WTC11 (cell line): ENCODE measurements around the gene C3. TPM values are rescaled to one million over a fixed set of nuclear protein-coding genes. Genes with fewer than 3 reads are reported as not detected.
A peak's percentile ranks its signal among the peaks of the same experiment; 100 is the strongest.

Experiments
- ATAC-seq: fragments of 200-7000 bp; cut with Tn5 transposase; 2 replicates; pipeline ENCODE4 v1.10.0; 2021; ENCODE audit warnings: mild to moderate bottlenecking, moderate library complexity
- CTCF ChIA-PET: fragments of 300-600 bp; sonication (Branson Sonifier 250); formaldehyde crosslinking; loops from one replicate; lab custom pipeline; 2021; ENCODE audit warnings: antibody characterized with exemption; lab: Charles Lee
- POLR2A ChIA-PET: fragments of 350-600 bp; sonication (Branson Sonifier 250); formaldehyde crosslinking; loops from one replicate; lab custom pipeline; 2021; ENCODE audit warnings: antibody characterized with exemption; lab: Charles Lee
- DNase-seq: peaks from one replicate; pipeline ENCODE4 v3.0.0; 2021; ENCODE audit warnings: low spot score
- H3K27ac Mint-ChIP-seq: 2 replicates; pipeline ENCODE4 v1.8.0; 2021; ENCODE audit warnings: mixed read lengths
- H3K27me3 Mint-ChIP-seq: 2 replicates; pipeline ENCODE4 v1.8.0; 2021; ENCODE audit warnings: low read depth, mild to moderate bottlenecking, moderate library complexity, mixed read lengths
- H3K36me3 Mint-ChIP-seq: 2 replicates; pipeline ENCODE4 v1.8.0; 2021; ENCODE audit warnings: mixed read lengths
- H3K4me1 Mint-ChIP-seq: 2 replicates; pipeline ENCODE4 v1.8.0; 2022; ENCODE audit warnings: mixed read lengths
- H3K4me3 Mint-ChIP-seq: 2 replicates; pipeline ENCODE4 v1.8.0; 2021; ENCODE audit warnings: mild to moderate bottlenecking, moderate library complexity, mixed read lengths
- H3K9me3 Mint-ChIP-seq: 2 replicates; pipeline ENCODE4 v1.8.0; 2021; ENCODE audit warnings: mixed read lengths
- FOXK1 ChIP-seq: sonication (generic); formaldehyde crosslinking; IDR thresholded peaks from 2 replicates; pipeline ENCODE4 v1.8.0; 2022; ENCODE audit warnings: mild to moderate bottlenecking, moderate library complexity, missing genetic modification reagents
- NFATC4 ChIP-seq: fragments of 250-450 bp; sonication (Bioruptor Pico); IDR thresholded peaks from 2 replicates; pipeline ENCODE4 v1.9.0; 2021; ENCODE audit warnings: mild to moderate bottlenecking
- PRRX2 ChIP-seq: fragments of 250-450 bp; sonication (Bioruptor Pico); IDR thresholded peaks from 2 replicates; pipeline ENCODE4 v1.8.0; 2021; ENCODE audit warnings: mild to moderate bottlenecking
- TP53 ChIP-seq: sonication (generic); formaldehyde crosslinking; IDR thresholded peaks from 2 replicates; pipeline ENCODE4 v1.8.1; 2023; ENCODE audit warnings: mild to moderate bottlenecking, missing genetic modification reagents
- ZNF138 ChIP-seq: sonication (generic); formaldehyde crosslinking; conservative IDR thresholded peaks from 2 replicates; pipeline ENCODE4 v1.8.1; 2022; ENCODE audit warnings: mild to moderate bottlenecking, moderate library complexity, missing genetic modification reagents
- ZNF317 ChIP-seq: sonication (generic); formaldehyde crosslinking; IDR thresholded peaks from 2 replicates; pipeline ENCODE4 v1.8.1; 2023; ENCODE audit warnings: low read depth, mild to moderate bottlenecking, moderate library complexity, missing genetic modification reagents, borderline replicate concordance
- ZNF423 ChIP-seq: fragments of 250-450 bp; sonication (Bioruptor Pico); IDR thresholded peaks from 2 replicates; pipeline ENCODE4 v2.1.2; 2022; ENCODE audit warnings: mild to moderate bottlenecking, moderate library complexity
- total RNA-seq: library from RNA; stranded (reverse); gene quantifications from 3 replicates; pipeline ENCODE4 v1.2.3, GENCODE V29; 2021
- TF ChIP-seq, protein P1 (sequence below): sonication (generic); formaldehyde crosslinking; IDR thresholded peaks from 2 replicates; pipeline ENCODE4 v1.8.1; 2022; ENCODE audit warnings: mild to moderate bottlenecking, missing genetic modification reagents, moderate library complexity, borderline replicate concordance
- TF ChIP-seq, protein P2 (sequence below): sonication (generic); formaldehyde crosslinking; IDR thresholded peaks from 2 replicates; pipeline ENCODE4 v1.8.0; 2023; ENCODE audit warnings: missing genetic modification reagents, mild to moderate bottlenecking, borderline replicate concordance
- TF ChIP-seq, protein P3 (sequence below): sonication (generic); formaldehyde crosslinking; IDR thresholded peaks from 2 replicates; pipeline ENCODE4 v1.8.1; 2023; ENCODE audit warnings: mild to moderate bottlenecking, missing genetic modification reagents
- TF ChIP-seq, protein P4 (sequence below): fragments of 250-450 bp; sonication (Bioruptor Pico); IDR thresholded peaks from 2 replicates; pipeline ENCODE4 v1.9.0; 2021; ENCODE audit warnings: moderate library complexity, mild to moderate bottlenecking, inconsistent platforms, borderline replicate concordance
- TF ChIP-seq, protein P5 (sequence below): sonication (generic); formaldehyde crosslinking; IDR thresholded peaks from 2 replicates; pipeline ENCODE4 v1.8.1; 2022; ENCODE audit warnings: mild to moderate bottlenecking, moderate library complexity, missing genetic modification reagents
- TF ChIP-seq, protein P6 (sequence below): sonication (generic); formaldehyde crosslinking; IDR thresholded peaks from 2 replicates; pipeline ENCODE4 v1.8.1; 2022; ENCODE audit warnings: low read depth, mild to moderate bottlenecking, moderate library complexity, missing genetic modification reagents, borderline replicate concordance

C3 gene
- total RNA-seq, 1 experiment from 2014 or later, result 7.0 TPM

DNA sequence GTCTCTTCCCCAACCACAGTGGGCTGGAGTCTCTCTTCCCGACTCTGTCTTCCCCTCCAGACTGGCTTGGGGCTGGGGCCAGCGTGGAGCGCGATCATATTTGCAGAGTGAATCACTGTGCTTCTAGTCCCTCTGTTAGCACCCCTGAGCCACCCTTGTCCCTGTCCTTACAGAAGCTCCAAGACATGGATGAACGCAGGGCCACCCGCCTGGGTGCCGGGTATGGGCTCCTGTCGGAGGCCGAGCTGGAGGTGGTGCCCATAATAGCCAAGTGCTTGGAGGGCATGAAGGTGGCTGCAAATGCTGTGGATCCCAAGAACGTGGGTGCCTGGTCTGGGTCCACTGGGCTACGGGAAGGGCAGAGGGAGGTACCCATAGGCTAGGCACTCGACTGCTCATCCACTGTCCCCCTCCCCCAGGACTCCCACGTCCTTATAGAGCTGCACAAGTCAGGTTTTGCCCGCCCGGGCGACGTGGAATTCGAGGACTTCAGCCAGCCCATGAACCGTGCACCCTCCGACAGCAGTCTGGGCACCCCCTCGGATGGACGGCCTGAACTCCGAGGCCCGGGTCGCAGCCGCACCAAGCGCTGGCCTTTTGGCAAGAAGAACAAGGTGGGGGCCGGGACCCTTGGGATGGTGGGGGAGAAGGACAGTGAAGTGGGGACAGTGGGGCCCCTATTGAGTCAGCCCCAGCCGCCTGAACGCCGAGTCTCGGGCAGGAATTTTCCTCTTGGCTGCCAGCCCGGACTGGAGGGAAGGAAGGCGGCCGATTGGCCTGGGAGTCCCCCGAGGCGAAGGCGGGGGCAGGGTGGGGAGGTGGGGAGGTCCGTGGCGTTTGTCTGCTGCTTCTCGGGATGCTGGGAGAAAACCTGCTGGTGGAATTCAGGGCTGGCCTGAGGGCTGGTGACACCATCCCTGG lies 24.2 kb upstream of the C3 start (continued):
- TF ChIP-seq ZNF138 (CRISPR knock-in tag), result no peak
- TF ChIP-seq TP53 (CRISPR knock-in tag), result no peak
- TF ChIP-seq, protein P1, sequence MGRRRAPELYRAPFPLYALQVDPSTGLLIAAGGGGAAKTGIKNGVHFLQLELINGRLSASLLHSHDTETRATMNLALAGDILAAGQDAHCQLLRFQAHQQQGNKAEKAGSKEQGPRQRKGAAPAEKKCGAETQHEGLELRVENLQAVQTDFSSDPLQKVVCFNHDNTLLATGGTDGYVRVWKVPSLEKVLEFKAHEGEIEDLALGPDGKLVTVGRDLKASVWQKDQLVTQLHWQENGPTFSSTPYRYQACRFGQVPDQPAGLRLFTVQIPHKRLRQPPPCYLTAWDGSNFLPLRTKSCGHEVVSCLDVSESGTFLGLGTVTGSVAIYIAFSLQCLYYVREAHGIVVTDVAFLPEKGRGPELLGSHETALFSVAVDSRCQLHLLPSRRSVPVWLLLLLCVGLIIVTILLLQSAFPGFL (CRISPR knock-in tag), result no peak
- TF ChIP-seq, protein P2, sequence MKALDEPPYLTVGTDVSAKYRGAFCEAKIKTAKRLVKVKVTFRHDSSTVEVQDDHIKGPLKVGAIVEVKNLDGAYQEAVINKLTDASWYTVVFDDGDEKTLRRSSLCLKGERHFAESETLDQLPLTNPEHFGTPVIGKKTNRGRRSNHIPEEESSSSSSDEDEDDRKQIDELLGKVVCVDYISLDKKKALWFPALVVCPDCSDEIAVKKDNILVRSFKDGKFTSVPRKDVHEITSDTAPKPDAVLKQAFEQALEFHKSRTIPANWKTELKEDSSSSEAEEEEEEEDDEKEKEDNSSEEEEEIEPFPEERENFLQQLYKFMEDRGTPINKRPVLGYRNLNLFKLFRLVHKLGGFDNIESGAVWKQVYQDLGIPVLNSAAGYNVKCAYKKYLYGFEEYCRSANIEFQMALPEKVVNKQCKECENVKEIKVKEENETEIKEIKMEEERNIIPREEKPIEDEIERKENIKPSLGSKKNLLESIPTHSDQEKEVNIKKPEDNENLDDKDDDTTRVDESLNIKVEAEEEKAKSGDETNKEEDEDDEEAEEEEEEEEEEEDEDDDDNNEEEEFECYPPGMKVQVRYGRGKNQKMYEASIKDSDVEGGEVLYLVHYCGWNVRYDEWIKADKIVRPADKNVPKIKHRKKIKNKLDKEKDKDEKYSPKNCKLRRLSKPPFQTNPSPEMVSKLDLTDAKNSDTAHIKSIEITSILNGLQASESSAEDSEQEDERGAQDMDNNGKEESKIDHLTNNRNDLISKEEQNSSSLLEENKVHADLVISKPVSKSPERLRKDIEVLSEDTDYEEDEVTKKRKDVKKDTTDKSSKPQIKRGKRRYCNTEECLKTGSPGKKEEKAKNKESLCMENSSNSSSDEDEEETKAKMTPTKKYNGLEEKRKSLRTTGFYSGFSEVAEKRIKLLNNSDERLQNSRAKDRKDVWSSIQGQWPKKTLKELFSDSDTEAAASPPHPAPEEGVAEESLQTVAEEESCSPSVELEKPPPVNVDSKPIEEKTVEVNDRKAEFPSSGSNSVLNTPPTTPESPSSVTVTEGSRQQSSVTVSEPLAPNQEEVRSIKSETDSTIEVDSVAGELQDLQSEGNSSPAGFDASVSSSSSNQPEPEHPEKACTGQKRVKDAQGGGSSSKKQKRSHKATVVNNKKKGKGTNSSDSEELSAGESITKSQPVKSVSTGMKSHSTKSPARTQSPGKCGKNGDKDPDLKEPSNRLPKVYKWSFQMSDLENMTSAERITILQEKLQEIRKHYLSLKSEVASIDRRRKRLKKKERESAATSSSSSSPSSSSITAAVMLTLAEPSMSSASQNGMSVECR (CRISPR knock-in tag), result no peak
- no peak for TF ChIP-seq NFATC4 (CRISPR knock-in tag)
- TF ChIP-seq, protein P3, sequence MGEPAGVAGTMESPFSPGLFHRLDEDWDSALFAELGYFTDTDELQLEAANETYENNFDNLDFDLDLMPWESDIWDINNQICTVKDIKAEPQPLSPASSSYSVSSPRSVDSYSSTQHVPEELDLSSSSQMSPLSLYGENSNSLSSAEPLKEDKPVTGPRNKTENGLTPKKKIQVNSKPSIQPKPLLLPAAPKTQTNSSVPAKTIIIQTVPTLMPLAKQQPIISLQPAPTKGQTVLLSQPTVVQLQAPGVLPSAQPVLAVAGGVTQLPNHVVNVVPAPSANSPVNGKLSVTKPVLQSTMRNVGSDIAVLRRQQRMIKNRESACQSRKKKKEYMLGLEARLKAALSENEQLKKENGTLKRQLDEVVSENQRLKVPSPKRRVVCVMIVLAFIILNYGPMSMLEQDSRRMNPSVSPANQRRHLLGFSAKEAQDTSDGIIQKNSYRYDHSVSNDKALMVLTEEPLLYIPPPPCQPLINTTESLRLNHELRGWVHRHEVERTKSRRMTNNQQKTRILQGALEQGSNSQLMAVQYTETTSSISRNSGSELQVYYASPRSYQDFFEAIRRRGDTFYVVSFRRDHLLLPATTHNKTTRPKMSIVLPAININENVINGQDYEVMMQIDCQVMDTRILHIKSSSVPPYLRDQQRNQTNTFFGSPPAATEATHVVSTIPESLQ (CRISPR knock-in tag), result no peak
- TF ChIP-seq, protein P4, sequence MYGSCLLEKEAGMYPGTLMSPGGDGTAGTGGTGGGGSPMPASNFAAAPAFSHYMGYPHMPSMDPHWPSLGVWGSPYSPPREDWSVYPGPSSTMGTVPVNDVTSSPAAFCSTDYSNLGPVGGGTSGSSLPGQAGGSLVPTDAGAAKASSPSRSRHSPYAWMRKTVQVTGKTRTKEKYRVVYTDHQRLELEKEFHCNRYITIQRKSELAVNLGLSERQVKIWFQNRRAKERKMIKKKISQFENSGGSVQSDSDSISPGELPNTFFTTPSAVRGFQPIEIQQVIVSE, result no peak
- no peak for TF ChIP-seq ZNF423 (CRISPR knock-in tag)

DNA sequence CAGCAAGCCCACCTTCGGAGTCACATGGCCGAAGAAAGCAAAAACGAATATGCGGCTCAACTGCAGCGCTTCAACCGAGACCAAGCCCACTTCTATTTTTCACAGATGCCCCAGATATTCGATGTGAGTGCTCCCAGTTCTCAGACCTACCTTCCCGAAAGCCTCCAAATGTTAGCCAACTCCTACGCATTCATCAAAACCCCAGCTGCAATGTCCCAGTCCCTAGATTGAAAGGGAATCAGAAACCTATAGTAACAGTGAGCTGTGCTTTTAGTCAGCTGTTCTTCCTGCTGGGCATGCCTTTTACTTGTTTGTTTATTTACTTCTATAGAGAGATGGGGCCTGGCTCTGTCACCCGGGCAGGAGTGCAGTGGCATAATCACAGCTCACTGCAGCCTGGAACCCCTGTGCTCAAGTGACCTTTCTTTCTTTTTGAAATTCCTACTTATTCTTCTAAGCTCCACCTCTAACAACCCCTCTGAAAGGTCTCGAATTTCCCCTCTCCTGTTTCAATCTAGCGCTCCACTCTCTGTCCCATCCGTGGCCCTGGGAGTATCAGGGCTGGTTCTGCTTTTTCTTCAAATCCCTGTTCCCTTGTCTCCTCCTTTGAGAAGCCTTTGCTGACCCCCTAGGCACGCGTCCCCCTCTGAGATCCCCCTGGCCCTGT lies 23.4 kb upstream of the C3 start:
- CTCF ChIA-PET, result interaction anchor here (0.6 to 1.4 kb wide), 4 partner anchors 9 to 950 kb away, joined by 3 to 4 read pairs (median 3); partner anchors contain the start of gene DENND1C
- Mint-ChIP-seq H3K4me1 (peaks cover 34% of the 10 kb centered on the region), H3K27ac (peak overlapping the region; percentile 92), H3K36me3 (peaks cover 54% of the 10 kb centered on the region), H3K9me3 (no peaks in the 10 kb centered on the region), H3K27me3 (no peaks in the 10 kb centered on the region), H3K4me3 (peak overlapping the region; percentile 37)
- TF ChIP-seq, protein P5, sequence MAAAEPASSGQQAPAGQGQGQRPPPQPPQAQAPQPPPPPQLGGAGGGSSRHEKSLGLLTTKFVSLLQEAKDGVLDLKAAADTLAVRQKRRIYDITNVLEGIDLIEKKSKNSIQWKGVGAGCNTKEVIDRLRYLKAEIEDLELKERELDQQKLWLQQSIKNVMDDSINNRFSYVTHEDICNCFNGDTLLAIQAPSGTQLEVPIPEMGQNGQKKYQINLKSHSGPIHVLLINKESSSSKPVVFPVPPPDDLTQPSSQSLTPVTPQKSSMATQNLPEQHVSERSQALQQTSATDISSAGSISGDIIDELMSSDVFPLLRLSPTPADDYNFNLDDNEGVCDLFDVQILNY (CRISPR knock-in tag), result no peak
- 0 out of 2 replicates have a peak, but pooled peaks have one; percentile 45 for TF ChIP-seq ZNF317 (CRISPR knock-in tag)
- ATAC-seq (no peak), DNase-seq (no peak)
- POLR2A ChIA-PET, result interaction anchor here (1.4 kb wide), 1 partner anchor 9 kb away, joined by 6 read pairs; no protein-coding TSS in a partner anchor

DNA sequence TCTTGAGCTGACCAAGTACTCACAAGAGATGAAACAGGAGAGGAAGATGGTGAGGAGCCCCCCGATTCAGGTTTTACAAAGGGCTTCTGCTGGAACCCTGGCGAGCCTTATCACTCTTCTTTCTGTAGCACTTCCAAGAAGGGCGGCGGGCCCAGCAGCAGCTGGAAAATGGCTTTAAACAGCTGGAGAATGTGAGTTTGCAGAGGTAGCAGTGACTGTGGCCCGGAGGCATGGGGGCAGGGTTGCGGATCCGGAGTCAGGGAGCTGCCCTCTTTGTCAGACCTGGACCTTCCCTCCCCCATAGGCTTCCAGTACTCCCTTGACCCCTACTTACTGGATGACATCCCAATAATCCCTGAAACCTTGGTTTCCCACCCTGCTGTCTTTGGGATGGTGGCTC lies 22.6 kb upstream of the C3 start:
- Mint-ChIP-seq H3K4me1 (peaks cover 42% of the 10 kb centered on the region), H3K27ac (peak overlapping the region; percentile 93), H3K27me3 (no peaks in the 10 kb centered on the region), H3K4me3 (peak overlapping the region; percentile 25), H3K9me3 (no peaks in the 10 kb centered on the region), H3K36me3 (peaks cover 46% of the 10 kb centered on the region)
- DNase-seq, result no peak
- no peak for ATAC-seq
- ChIA-PET POLR2A (interaction anchor here (1.4 kb wide), 1 partner anchor 9 kb away, joined by 6 read pairs; no protein-coding TSS in a partner anchor), CTCF (no interaction called here)
- TF ChIP-seq, protein P6, sequence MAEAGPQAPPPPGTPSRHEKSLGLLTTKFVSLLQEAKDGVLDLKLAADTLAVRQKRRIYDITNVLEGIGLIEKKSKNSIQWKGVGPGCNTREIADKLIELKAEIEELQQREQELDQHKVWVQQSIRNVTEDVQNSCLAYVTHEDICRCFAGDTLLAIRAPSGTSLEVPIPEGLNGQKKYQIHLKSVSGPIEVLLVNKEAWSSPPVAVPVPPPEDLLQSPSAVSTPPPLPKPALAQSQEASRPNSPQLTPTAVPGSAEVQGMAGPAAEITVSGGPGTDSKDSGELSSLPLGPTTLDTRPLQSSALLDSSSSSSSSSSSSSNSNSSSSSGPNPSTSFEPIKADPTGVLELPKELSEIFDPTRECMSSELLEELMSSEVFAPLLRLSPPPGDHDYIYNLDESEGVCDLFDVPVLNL (CRISPR knock-in tag), result no peak
- TF ChIP-seq PRRX2 (no peak), FOXK1 (no peak), ZNF423 (CRISPR knock-in tag) (no peak)
- TF ChIP-seq, protein P2 (CRISPR knock-in tag), result no peak
